IMR-90 (cell line): ENCODE data around the gene ATP1A2.

ENCODE experiments used
- CEBPB ChIP-seq: IDR thresholded peaks from 2 replicates; pipeline ENCODE4 v1.6.1; 2012; ENCODE audit warnings: low read depth, low read length, improper control_type of control experiment
- CTCF ChIP-seq: conservative IDR thresholded peaks from 2 replicates; pipeline ENCODE4 v1.5.1; 2012; ENCODE audit warnings: mild to moderate bottlenecking, low read depth, low read length, improper control_type of control experiment
- NFE2L2 ChIP-seq: fragments of 150-350 bp; IDR thresholded peaks from 2 replicates; pipeline ENCODE4 v1.6.1; 2016; ENCODE audit warnings: low read depth, mild to moderate bottlenecking, low read length
- POLR2A ChIP-seq: IDR thresholded peaks from 2 replicates; pipeline ENCODE4 v1.6.1; 2012; ENCODE audit warnings: mild to moderate bottlenecking, low read depth, low read length
- RCOR1 ChIP-seq: IDR thresholded peaks from 2 replicates; pipeline ENCODE4 v1.6.1; 2012; ENCODE audit warnings: mild to moderate bottlenecking, low read length, improper control_type of control experiment; ENCODE audit not compliant: insufficient replicate concordance

- no peak for TF ChIP-seq POLR2A
- TF ChIP-seq CTCF, result no peak
- no peak for TF ChIP-seq RCOR1
- TF ChIP-seq CEBPB, result no peak
- TF ChIP-seq NFE2L2, result no peak
Measured at GRCh38 chr1:160113407-160113806, 2.2 kb upstream of the ATP1A2 start.
